ENCODE measurements around the gene IRF9. TPM values are rescaled to one million over a fixed set of nuclear protein-coding genes. Genes with fewer than 3 reads are reported as not detected.

IRF9 gene
- total RNA-seq, 2 experiments from 2014 or later = 35.1 to 39.1 TPM

DNA sequence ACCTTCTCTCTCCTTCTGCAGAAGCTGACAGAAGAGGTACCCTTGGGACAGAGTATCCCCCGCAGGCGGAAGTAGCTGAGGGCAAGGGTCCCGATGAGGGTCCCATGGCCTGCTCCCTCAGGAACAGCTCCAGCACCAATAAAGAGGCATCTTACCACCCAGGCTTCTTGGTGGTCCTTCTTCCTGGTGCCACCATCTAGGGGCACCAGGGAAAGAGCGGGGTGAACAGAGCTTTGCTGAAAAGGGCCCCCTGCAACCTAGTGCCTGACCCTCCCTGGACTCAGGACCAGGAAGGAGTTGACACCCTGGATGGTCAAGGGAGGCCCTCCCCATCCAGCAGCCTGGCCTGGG, 591 bp upstream of the IRF9 start:
- no peaks in the 10 kb centered on the region for H3K9me2 ChIP-seq (ENCODE audit: insufficient read depth, low read length)
- H3K4me1 ChIP-seq (ENCODE audit: insufficient read depth, low read length, poor library complexity, severe bottlenecking) = peaks cover 16% of the 10 kb centered on the region
- TF ChIP-seq, protein P1, sequence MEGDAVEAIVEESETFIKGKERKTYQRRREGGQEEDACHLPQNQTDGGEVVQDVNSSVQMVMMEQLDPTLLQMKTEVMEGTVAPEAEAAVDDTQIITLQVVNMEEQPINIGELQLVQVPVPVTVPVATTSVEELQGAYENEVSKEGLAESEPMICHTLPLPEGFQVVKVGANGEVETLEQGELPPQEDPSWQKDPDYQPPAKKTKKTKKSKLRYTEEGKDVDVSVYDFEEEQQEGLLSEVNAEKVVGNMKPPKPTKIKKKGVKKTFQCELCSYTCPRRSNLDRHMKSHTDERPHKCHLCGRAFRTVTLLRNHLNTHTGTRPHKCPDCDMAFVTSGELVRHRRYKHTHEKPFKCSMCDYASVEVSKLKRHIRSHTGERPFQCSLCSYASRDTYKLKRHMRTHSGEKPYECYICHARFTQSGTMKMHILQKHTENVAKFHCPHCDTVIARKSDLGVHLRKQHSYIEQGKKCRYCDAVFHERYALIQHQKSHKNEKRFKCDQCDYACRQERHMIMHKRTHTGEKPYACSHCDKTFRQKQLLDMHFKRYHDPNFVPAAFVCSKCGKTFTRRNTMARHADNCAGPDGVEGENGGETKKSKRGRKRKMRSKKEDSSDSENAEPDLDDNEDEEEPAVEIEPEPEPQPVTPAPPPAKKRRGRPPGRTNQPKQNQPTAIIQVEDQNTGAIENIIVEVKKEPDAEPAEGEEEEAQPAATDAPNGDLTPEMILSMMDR (conservative IDR thresholded peaks at IDR 0.05; ENCODE audit: low read length) = no peak
- no peak for TF ChIP-seq EZH2phosphoT487 (IDR thresholded peaks at IDR 0.05; ENCODE audit: borderline replicate concordance, low read depth, low read length)
- H3K79me2 ChIP-seq (ENCODE audit: insufficient read depth, low read depth, low read length) = peaks cover 7% of the 10 kb centered on the region; the same call in 1 of the 2 replicates
- intact Hi-C loops (cut with micrococcal nuclease; ENCODE audit: unreplicated experiment) = loop anchor here (2.0 kb wide), 1 partner anchor 28 kb away; the partner anchor contains the start of gene IPO4
- CTCF ChIA-PET (ENCODE audit: unreplicated experiment) = interaction anchor here (1.0 to 2.1 kb wide), 6 partner anchors 12 to 66 kb away, joined by 3 to 8 read pairs (median 4); partner anchors contain the start of genes CHMP4A, DCAF11, EMC9 and NRL
- no peaks in the 10 kb centered on the region for H4K20me1 ChIP-seq (ENCODE audit: insufficient read depth, low read length)
- no peak overlapping the region for H2AFZ ChIP-seq (ENCODE audit: low read length)
- no peak overlapping the region for H3K4me2 ChIP-seq (ENCODE audit: low read length)
- H3K36me3 ChIP-seq (ENCODE audit: insufficient read depth, low read length) = peaks cover 69% of the 10 kb centered on the region
- DNase-seq (ENCODE audit: low spot score) = no peak
- POLR2A ChIA-PET = interaction anchor here (0.9 to 2.7 kb wide), 6 partner anchors 12 to 71 kb away, joined by 3 to 15 read pairs (median 3); partner anchors contain the start of genes DCAF11, IPO4, PSME2 and RNF31
- H3K27ac ChIP-seq (ENCODE audit: low read depth, low read length, poor library complexity, severe bottlenecking) = peak overlapping the region; percentile 15
- no peak overlapping the region for H3K4me3 ChIP-seq (ENCODE audit: low read depth, low read length, poor library complexity, severe bottlenecking)
- no peaks in the 10 kb centered on the region for H3K9me3 ChIP-seq (ENCODE audit: low read length)
- BruUV-seq (replicated peaks) = no TSS peak

GRCh38 chr14:24162093-24162492, 1.0 kb downstream of the IRF9 start:
- Histone ChIP-seq H3K79me2 (ENCODE audit: insufficient read depth, low read depth, low read length) (peaks cover 7% of the 10 kb centered on the region; the same call in 1 of the 2 replicates), H3K4me3 (ENCODE audit: low read depth, low read length, poor library complexity, severe bottlenecking) (peak overlapping the region; percentile 70), H3K9me2 (ENCODE audit: insufficient read depth, low read length) (no peaks in the 10 kb centered on the region), H3K4me2 (ENCODE audit: low read length) (peak overlapping the region; percentile 83), H3K36me3 (ENCODE audit: insufficient read depth, low read length) (peaks cover 66% of the 10 kb centered on the region), H3K4me1 (ENCODE audit: insufficient read depth, low read length, poor library complexity, severe bottlenecking) (peaks cover 16% of the 10 kb centered on the region), H2AFZ (ENCODE audit: low read length) (no peak overlapping the region), H3K27ac (ENCODE audit: low read depth, low read length, poor library complexity, severe bottlenecking) (peak overlapping the region; percentile 68), H4K20me1 (ENCODE audit: insufficient read depth, low read length) (no peaks in the 10 kb centered on the region), H3K9me3 (ENCODE audit: low read length) (no peaks in the 10 kb centered on the region)
- intact Hi-C loops (cut with micrococcal nuclease; ENCODE audit: unreplicated experiment) = no loop called here
- no peak for TF ChIP-seq EZH2phosphoT487 (IDR thresholded peaks at IDR 0.05; ENCODE audit: borderline replicate concordance, low read depth, low read length)
- TF ChIP-seq, protein P1 (conservative IDR thresholded peaks at IDR 0.05; ENCODE audit: low read length) = no peak
- ChIA-PET POLR2A (interaction anchor here (1.0 to 2.7 kb wide), 4 partner anchors 15 to 52 kb away, joined by 3 to 15 read pairs (median 4); partner anchors contain the start of genes PSME2 and RNF31), CTCF (ENCODE audit: unreplicated experiment) (interaction anchor here (1.6 to 2.1 kb wide), 2 partner anchors 54 to 68 kb away, joined by 4 to 8 read pairs; partner anchors contain the start of gene PCK2)
- no TSS peak for BruUV-seq (replicated peaks)
- DNase-seq (ENCODE audit: low spot score) = no peak

GRCh38 chr14:24164518-24164991, 3.5 kb downstream of the IRF9 start:
- TF ChIP-seq, protein P1 (conservative IDR thresholded peaks at IDR 0.05; ENCODE audit: low read length) = no peak
- TF ChIP-seq EZH2phosphoT487 (IDR thresholded peaks at IDR 0.05; ENCODE audit: borderline replicate concordance, low read depth, low read length) = no peak
- no peaks in the 10 kb centered on the region for H3K9me2 ChIP-seq (ENCODE audit: insufficient read depth, low read length)
- peaks cover 49% of the 10 kb centered on the region for H3K36me3 ChIP-seq (ENCODE audit: insufficient read depth, low read length)
- H2AFZ ChIP-seq (ENCODE audit: low read length) = no peak overlapping the region
- no peaks in the 10 kb centered on the region for H4K20me1 ChIP-seq (ENCODE audit: insufficient read depth, low read length)
- no peak for DNase-seq (ENCODE audit: low spot score)
- ChIA-PET CTCF (ENCODE audit: unreplicated experiment) (no interaction called here), POLR2A (no interaction called here)
- no peak overlapping the region for H3K27ac ChIP-seq (ENCODE audit: low read depth, low read length, poor library complexity, severe bottlenecking)
- H3K4me1 ChIP-seq (ENCODE audit: insufficient read depth, low read length, poor library complexity, severe bottlenecking) = peaks cover 16% of the 10 kb centered on the region
- H3K4me3 ChIP-seq (ENCODE audit: low read depth, low read length, poor library complexity, severe bottlenecking) = no peak overlapping the region
- no peak overlapping the region for H3K4me2 ChIP-seq (ENCODE audit: low read length)
- intact Hi-C loops (cut with micrococcal nuclease; ENCODE audit: unreplicated experiment) = no loop called here
- H3K9me3 ChIP-seq (ENCODE audit: low read length) = no peaks in the 10 kb centered on the region
- peaks cover 7% of the 10 kb centered on the region; the same call in 1 of the 2 replicates for H3K79me2 ChIP-seq (ENCODE audit: insufficient read depth, low read depth, low read length)
- no TSS peak for BruUV-seq (replicated peaks)

All from OCI-LY7 (cell line).